Measurements from ENCODE around the gene TLE1.

The TLE1 gene

GRCh38 chr9:81621118-81621517, 68.2 kb downstream of the TLE1 start:
- POLR2A ChIA-PET (ENCODE audit: low non-redundant PET), result no interaction called here
- no peak for TF ChIP-seq CTCF (conservative IDR thresholded peaks at IDR 0.05; ENCODE audit: low read depth)
- DNase-seq (ENCODE audit: low spot score), result no peak
- H3K27ac ChIP-seq, result no peak overlapping the region
- CTCF ChIA-PET, result no interaction called here

GRCh38 chr9:81620002-81620390, 69.4 kb downstream of the TLE1 start:
- no peak for DNase-seq (ENCODE audit: low spot score)
- TF ChIP-seq CTCF (conservative IDR thresholded peaks at IDR 0.05; ENCODE audit: low read depth), result no peak
- no peak overlapping the region for H3K27ac ChIP-seq
- POLR2A ChIA-PET (ENCODE audit: low non-redundant PET), result no interaction called here
- CTCF ChIA-PET, result no interaction called here

DNA sequence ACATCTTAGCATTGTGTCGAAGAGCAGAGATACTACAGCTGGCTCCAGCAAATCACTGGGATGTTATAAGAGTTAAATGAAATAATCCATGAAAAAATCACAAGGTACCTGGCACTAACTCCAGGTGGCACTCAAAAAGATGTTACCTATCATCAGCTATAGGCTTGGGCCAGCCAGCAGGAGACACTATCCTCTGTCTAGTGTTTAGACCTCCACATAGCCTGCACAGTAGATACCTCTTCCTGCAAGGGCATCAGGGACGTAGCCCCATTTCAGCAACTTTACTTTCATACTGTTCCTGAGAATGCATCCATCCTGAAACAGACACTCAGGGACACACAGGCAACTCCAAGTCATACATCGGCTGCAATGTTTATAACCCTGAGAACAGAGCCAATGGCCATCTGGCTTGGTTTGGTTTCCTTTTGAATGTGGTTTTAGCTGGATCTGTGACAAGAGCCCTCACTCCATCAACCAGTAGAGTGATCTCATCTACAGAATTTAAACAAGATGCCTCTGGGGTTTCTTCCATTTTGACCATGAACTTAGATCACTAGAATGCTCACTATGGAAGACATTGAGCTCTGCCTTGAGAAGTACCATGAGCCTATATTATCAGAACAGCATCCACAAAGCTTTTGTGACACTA, 69.9 kb downstream of the TLE1 start:
- ChIA-PET POLR2A (ENCODE audit: low non-redundant PET) (no interaction called here), CTCF (no interaction called here)
- no peak overlapping the region for H3K27ac ChIP-seq
- no peak for TF ChIP-seq CTCF (conservative IDR thresholded peaks at IDR 0.05; ENCODE audit: low read depth)
- DNase-seq (ENCODE audit: low spot score), result no peak

DNA sequence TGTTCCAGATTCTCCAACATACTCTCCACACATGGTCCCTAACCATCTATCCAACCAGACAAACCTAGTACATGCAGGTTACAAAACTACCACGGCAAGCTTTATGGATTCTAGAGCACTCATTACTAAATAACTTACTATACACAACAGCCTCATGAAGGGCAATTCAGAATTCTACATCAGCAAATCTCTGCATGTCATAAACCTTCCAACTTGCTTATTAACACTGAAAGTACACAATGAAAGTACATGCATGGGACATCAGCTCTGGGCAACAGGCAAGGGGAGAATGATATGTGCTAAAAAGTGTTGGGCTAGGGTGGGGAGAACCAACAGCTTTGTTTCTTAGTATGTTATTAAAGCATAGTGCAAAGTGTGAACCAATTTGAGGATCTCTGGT, 70.4 kb downstream of the TLE1 start:
- no peak for TF ChIP-seq CTCF (conservative IDR thresholded peaks at IDR 0.05; ENCODE audit: low read depth)
- ChIA-PET CTCF (no interaction called here), POLR2A (ENCODE audit: low non-redundant PET) (no interaction called here)

GRCh38 chr9:81616141-81616540, 73.2 kb downstream of the TLE1 start:
- ChIA-PET CTCF (interaction anchor here (0.6 to 0.7 kb wide), 2 partner anchors 36 to 1880 kb away, joined by 3 read pairs; no protein-coding TSS in a partner anchor), POLR2A (ENCODE audit: low non-redundant PET) (no interaction called here)
- H3K27ac ChIP-seq, result no peak overlapping the region
- no peak for DNase-seq (ENCODE audit: low spot score)
- TF ChIP-seq CTCF (conservative IDR thresholded peaks at IDR 0.05; ENCODE audit: low read depth), result no peak

More for the DNA sequence above, 70.4 kb downstream of the TLE1 start:
- H3K27ac ChIP-seq, result no peak overlapping the region
- DNase-seq (ENCODE audit: low spot score), result no peak

DNA sequence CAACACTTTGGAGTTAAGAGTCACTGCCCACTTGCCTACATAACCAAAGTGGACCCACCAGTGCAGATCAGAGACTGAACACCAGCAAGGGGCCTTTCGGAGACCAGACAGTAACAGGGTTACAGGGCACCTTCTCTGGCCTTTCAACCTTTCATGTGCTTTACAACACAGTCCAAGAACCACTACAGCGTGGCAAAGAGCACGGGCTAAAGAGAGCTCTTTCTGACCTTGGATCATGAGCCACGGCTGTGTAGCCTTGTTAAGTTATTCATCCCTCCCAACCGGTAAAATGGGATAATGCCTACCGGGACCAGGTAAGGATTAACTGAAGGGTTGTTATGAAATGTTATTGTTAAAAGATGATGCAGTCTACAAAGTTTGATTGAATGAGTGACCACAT, 75.0 kb downstream of the TLE1 start:
- TF ChIP-seq CTCF (conservative IDR thresholded peaks at IDR 0.05; ENCODE audit: low read depth), result no peak
- H3K27ac ChIP-seq, result no peak overlapping the region
- DNase-seq (ENCODE audit: low spot score), result no peak
- ChIA-PET POLR2A (ENCODE audit: low non-redundant PET) (no interaction called here), CTCF (no interaction called here)

Measured in RWPE1 (cell line).